Keratinocyte (primary cell): ENCODE results near the gene COX4I1.

Experiments
- EZH2 ChIP-seq: IDR thresholded peaks from one replicate; pipeline ENCODE4 v1.6.1; 2012; ENCODE audit warnings: inconsistent platforms, mild to moderate bottlenecking, low read length, moderate library complexity
- TF ChIP-seq, protein P1 (sequence below), 3 experiments: IDR thresholded peaks in 1 of 3; conservative IDR thresholded peaks in 1 of 3; optimal IDR thresholded peaks in 1 of 3; 2 replicates in 2 of 3; 3 replicates in 1 of 3; pipeline versions ENCODE3 to v1.5.1; 2011; ENCODE audit warnings: low read length in 3 of 3, mild to moderate bottlenecking in 3 of 3, moderate library complexity in 2 of 3, control low read depth in 1 of 3, inconsistent platforms in 1 of 3; ENCODE audit not compliant: insufficient read depth in 2 of 3; ENCODE audit errors: extremely low read depth in 1 of 3

DNA sequence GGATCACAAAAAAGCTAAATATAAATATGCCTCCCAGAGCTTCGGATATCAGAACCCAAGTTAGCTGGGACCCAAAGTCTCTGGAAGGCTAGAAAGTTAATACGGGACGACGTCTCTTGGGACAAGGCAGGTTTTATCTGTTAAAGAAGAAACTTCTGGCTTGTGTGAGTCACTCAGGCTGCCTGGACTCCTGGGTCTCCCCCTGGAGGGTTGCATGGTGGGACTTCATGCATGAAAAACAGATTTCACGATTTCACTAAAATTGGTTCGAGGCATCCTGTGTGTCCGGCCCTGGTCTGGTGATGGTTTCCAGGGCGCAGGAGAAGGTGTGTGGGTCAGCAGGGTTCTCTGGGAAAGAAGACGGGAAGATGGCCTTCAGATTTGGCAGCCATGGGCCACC, 47.0 kb downstream of the COX4I1 start:
- TF ChIP-seq, protein P1, sequence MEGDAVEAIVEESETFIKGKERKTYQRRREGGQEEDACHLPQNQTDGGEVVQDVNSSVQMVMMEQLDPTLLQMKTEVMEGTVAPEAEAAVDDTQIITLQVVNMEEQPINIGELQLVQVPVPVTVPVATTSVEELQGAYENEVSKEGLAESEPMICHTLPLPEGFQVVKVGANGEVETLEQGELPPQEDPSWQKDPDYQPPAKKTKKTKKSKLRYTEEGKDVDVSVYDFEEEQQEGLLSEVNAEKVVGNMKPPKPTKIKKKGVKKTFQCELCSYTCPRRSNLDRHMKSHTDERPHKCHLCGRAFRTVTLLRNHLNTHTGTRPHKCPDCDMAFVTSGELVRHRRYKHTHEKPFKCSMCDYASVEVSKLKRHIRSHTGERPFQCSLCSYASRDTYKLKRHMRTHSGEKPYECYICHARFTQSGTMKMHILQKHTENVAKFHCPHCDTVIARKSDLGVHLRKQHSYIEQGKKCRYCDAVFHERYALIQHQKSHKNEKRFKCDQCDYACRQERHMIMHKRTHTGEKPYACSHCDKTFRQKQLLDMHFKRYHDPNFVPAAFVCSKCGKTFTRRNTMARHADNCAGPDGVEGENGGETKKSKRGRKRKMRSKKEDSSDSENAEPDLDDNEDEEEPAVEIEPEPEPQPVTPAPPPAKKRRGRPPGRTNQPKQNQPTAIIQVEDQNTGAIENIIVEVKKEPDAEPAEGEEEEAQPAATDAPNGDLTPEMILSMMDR (optimal IDR thresholded peaks at IDR 0.05 in 1 of 3, IDR thresholded peaks at IDR 0.05 in 1 of 3, conservative IDR thresholded peaks at IDR 0.05 in 1 of 3; ENCODE audit: extremely low read depth in 1 of 3, insufficient read depth in 2 of 3, low read length in 3 of 3) = no peak
- no peak for TF ChIP-seq EZH2
